Colonic mucosa (tissue), 4 donors: ENCODE data around the gene ZNF860. TPM values are rescaled to one million over a fixed set of nuclear protein-coding genes. Genes with fewer than 3 reads are reported as not detected.
"Not testable (repeated sequence)": the region's sequence is repeated elsewhere in the genome, so short reads cannot be mapped to it uniquely, and the experiment has no call there.

Experiments
- DNase-seq: peaks from one replicate; pipeline ENCODE4 v3.0.0-alpha.2; 2020
- H3K27ac ChIP-seq: fragments of 200-600 bp; one replicate; pipeline ENCODE4 v1.8.0; 2021
- H3K27me3 ChIP-seq: fragments of 200-600 bp; one replicate; pipeline ENCODE4 v1.8.0; 2021
- H3K36me3 ChIP-seq: fragments of 200-600 bp; one replicate; pipeline ENCODE4 v1.8.0; 2021
- H3K4me1 ChIP-seq: fragments of 200-600 bp; one replicate; pipeline ENCODE4 v1.8.0; 2021; ENCODE audit warnings: mild to moderate bottlenecking
- H3K4me3 ChIP-seq: fragments of 200-600 bp; one replicate; pipeline ENCODE4 v1.8.0; 2021
- H3K9ac ChIP-seq, 2 donors: one replicate each; pipeline ENCODE4 v1.7.0; 2013; ENCODE audit warnings: control low read depth in 2 of 2, low read depth in 2 of 2, low read length in 2 of 2
- H3K9me3 ChIP-seq: fragments of 200-600 bp; one replicate; pipeline ENCODE4 v1.8.0; 2021
- intact Hi-C: fragments of 100-400 bp; cut with DNase I; formaldehyde crosslinking; loops from one replicate; pipeline ENCODE4 v1.14.1; 2022
- total RNA-seq, 2 donors: library from RNA; stranded (reverse); fragmentation: NEBNext Ultra II Directional in 1 of 2; extraction: Animal tissue kit (Norgen Biotek cat#: 25700) in 1 of 2; gene quantifications; one replicate each; pipeline ENCODE4 v1.2.1, GENCODE V29; 2021
- TF ChIP-seq, protein P1 (sequence below): fragments of 200-600 bp; IDR thresholded peaks from one replicate; pipeline ENCODE4 v1.8.0; 2022; ENCODE audit warnings: antibody characterized with exemption, mild to moderate bottlenecking
- donor health status: healthy.
- donor health status: DM: no; HTN: no; CAD: no.
- donor health status: DM: no; HTN: no; CAD: no.

Gene ZNF860
- total RNA-seq, 2 donors from 2014 or later: 0.53 to 1.5 TPM

DNA sequence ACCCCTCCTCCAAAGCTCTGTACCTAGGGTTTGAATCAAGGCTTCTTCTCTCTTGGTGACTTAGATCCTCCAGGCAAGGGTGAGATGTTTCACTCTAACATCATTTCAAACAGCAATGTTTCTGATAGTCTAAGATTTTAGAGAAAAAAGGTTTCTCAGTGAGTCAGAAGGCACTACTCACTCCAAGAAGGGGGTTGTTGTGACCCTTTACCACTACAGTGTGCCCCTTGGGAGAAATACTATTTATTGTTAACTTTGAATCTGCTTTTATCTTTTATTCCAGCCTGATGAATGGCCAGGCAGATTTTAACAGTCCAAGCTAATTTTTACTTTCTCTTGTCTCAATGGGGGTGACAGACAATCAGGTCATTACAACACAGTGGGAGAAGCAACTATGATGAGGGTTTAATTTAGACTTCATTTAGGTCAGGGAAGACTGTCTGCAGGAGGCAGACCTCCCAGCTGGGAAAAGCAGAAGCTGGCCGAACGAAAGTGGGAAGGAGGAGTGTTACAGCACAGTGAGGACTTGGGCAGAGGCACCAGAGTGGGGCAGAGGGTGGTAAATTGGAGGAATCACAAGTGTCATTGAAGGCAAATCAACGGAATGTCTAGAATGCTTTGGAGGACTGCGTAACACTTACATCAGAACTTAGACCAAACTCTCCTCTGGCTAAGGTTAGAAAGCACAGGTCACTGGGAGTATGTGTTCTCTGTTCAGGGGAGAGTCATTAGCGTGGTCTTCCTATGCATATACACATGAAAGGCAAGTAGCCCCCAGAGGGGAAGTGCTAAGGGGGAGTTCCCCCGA lies 21.2 kb downstream of the ZNF860 start:
- no peak overlapping the region for H3K27ac ChIP-seq
- H3K4me1 ChIP-seq: no peaks in the 10 kb centered on the region
- no peak for DNase-seq
- intact Hi-C loops: no loop called here
- no peaks in the 10 kb centered on the region for H3K27me3 ChIP-seq
- H3K4me3 ChIP-seq: no peak overlapping the region
- no peaks in the 10 kb centered on the region for H3K9me3 ChIP-seq
- TF ChIP-seq, protein P1, sequence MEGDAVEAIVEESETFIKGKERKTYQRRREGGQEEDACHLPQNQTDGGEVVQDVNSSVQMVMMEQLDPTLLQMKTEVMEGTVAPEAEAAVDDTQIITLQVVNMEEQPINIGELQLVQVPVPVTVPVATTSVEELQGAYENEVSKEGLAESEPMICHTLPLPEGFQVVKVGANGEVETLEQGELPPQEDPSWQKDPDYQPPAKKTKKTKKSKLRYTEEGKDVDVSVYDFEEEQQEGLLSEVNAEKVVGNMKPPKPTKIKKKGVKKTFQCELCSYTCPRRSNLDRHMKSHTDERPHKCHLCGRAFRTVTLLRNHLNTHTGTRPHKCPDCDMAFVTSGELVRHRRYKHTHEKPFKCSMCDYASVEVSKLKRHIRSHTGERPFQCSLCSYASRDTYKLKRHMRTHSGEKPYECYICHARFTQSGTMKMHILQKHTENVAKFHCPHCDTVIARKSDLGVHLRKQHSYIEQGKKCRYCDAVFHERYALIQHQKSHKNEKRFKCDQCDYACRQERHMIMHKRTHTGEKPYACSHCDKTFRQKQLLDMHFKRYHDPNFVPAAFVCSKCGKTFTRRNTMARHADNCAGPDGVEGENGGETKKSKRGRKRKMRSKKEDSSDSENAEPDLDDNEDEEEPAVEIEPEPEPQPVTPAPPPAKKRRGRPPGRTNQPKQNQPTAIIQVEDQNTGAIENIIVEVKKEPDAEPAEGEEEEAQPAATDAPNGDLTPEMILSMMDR: no peak
- no peaks in the 10 kb centered on the region for H3K36me3 ChIP-seq
- H3K9ac ChIP-seq: no peak overlapping the region

DNA sequence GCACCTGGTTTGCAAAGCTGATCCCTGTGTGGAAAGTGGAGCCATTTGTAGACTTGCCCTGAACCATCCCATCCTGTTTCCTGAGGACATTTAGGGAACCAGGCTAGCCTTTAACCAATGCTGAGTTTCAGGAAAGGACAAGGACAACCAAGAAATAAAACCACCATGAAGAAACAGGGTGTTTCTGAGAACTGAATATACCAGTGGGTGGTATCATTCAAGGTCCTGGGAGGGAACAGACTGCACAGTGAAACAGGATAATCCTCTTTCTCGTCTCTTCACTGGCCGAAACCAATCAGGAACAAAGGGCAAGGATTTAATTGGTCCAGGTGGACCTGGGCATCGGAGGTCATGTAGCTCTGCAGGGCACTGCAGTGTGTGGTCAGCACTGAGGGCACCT lies 21.8 kb downstream of the ZNF860 start:
- Histone ChIP-seq H3K36me3 (no peaks in the 10 kb centered on the region), H3K27ac (no peak overlapping the region), H3K9me3 (no peaks in the 10 kb centered on the region), H3K27me3 (no peaks in the 10 kb centered on the region), H3K4me1 (no peaks in the 10 kb centered on the region), H3K4me3 (no peak overlapping the region), H3K9ac (no peak overlapping the region)
- intact Hi-C loops: no loop called here
- TF ChIP-seq, protein P1: no peak
- no peak for DNase-seq

DNA sequence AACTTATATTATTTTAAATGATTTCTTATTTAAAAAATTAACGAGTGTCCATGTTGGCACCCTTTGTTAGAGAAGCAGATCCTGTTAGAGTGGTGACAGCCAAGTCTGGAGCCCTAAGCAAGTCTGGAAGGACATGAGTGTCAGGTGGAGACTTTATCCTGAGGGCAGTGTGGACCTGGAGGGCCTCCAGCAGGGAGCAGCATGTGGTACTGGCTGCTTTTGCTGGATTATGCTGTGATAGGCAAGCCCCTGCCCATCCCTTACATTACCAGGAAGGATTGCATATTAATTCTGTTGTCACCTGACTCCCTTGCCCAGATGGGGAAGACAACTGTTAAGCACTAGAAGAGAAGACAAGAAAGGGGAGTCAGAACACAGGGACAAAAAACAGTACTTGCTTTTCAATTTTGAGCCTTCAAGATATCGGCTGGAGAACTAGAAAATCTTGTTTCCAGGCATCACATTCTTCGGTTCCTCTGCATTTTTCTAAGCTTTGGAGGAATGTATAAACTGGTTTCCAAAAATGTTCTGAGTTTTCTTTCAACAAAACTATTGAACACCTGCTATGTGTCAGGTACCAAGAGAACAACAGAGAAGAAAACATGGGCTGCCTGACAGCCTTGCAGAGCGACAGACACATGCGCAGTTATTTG lies 22.7 kb downstream of the ZNF860 start:
- Histone ChIP-seq H3K4me3 (no peak overlapping the region), H3K36me3 (no peaks in the 10 kb centered on the region), H3K9me3 (no peaks in the 10 kb centered on the region), H3K27ac (no peak overlapping the region), H3K27me3 (no peaks in the 10 kb centered on the region), H3K9ac (no peak overlapping the region), H3K4me1 (no peaks in the 10 kb centered on the region)
- DNase-seq: no peak
- intact Hi-C loops: no loop called here
- TF ChIP-seq, protein P1: no peak

DNA sequence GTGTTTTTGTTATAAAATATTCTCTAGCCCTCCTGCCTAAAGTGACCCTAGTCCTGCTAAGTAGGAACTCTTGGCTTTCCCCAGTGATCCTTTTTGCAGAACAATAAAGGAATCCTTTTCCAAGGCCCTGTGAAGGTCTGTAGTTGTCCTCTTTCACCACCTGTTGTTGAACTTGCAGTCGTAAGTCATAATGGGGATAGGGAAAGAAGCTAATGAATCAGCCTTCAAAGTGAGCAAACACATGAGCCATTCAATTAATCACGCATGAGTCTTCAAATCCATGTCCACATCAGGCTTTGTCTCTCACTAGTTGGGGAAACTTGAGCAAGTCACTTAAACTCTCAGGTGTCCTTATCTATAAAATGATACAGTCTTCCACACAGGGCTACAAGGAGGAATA lies 27.6 kb downstream of the ZNF860 start:
- H3K27ac ChIP-seq: no peak overlapping the region
- H3K9ac ChIP-seq: no peak overlapping the region
- no peaks in the 10 kb centered on the region for H3K9me3 ChIP-seq
- no peaks in the 10 kb centered on the region for H3K27me3 ChIP-seq
- H3K4me1 ChIP-seq: no peaks in the 10 kb centered on the region
- TF ChIP-seq, protein P1: no peak
- intact Hi-C loops: no loop called here
- no peak overlapping the region for H3K4me3 ChIP-seq
- no peak for DNase-seq
- H3K36me3 ChIP-seq: no peaks in the 10 kb centered on the region

DNA sequence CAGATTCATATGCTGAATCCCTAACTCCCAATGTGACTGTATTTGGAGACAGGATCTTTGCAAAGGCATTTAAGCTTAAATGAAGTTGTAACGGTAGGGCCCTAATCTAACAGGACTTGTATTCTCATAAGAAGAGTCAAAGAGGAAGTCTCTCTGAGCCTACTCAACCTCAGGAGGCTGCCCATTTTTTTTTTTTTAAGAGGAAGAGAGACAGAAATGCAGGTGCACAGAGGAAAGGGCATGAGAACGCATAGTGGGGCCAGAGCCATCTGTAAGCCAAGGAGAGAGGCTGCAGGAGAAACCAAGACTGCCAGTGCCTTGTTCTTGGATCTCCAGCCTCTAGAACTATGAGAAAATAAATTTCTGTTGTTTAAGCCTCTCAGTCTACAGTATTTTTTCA lies 28.4 kb downstream of the ZNF860 start:
- intact Hi-C loops: no loop called here
- Histone ChIP-seq H3K9ac (no peak overlapping the region), H3K9me3 (no peaks in the 10 kb centered on the region), H3K27me3 (no peaks in the 10 kb centered on the region), H3K4me3 (no peak overlapping the region), H3K36me3 (no peaks in the 10 kb centered on the region), H3K27ac (no peak overlapping the region), H3K4me1 (no peaks in the 10 kb centered on the region)
- TF ChIP-seq, protein P1: no peak
- no peak for DNase-seq

- H3K27ac ChIP-seq, H3K9ac ChIP-seq, H3K36me3 ChIP-seq, intact Hi-C loops, H3K4me3 ChIP-seq, H3K4me1 ChIP-seq, H3K9me3 ChIP-seq, DNase-seq, H3K27me3 ChIP-seq: not testable (repeated sequence)
Observed at GRCh38 chr3:32010699-32011098, 29.1 kb downstream of the ZNF860 start.

DNA sequence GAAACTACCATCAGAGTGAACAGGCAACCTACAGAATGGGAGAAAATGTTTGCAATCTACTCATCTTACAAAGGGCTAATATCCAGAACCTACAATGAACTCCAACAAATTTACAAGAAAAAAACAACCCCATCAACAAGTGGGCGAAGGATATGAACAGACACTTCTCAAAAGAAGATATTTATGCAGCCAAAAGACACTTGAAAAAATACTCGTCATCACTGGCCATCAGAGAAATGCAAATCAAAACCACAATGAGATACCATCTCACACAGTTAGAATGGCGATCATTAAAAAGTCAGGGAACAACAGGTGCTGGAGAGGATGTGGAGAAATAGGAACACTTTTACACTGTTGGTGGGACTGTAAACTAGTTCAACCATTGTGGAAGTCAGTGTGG lies 34.1 kb downstream of the ZNF860 start:
- H3K4me3 ChIP-seq, intact Hi-C loops, H3K36me3 ChIP-seq, H3K27ac ChIP-seq, H3K27me3 ChIP-seq, H3K4me1 ChIP-seq, DNase-seq, H3K9me3 ChIP-seq, H3K9ac ChIP-seq: not testable (repeated sequence)
